Suprapubic skin (tissue), 4 donors: ENCODE results near the gene PDGFB. TPM values are rescaled to one million over a fixed set of nuclear protein-coding genes. Genes with fewer than 3 reads are reported as not detected.
A peak's percentile ranks its signal among the peaks of the same experiment; 100 is the strongest.

Experiments
- DNase-seq, 2 donors: peaks; one replicate each; pipeline ENCODE4 v3.0.0-alpha.2; 2019; ENCODE audit warnings: low spot score in 2 of 2
- H3K27ac ChIP-seq: fragments of 200-600 bp; sonication (generic); one replicate; pipeline ENCODE4 v1.5.1; 2019
- H3K27me3 ChIP-seq: fragments of 200-600 bp; sonication (generic); one replicate; pipeline ENCODE4 v1.5.1; 2019
- H3K36me3 ChIP-seq: fragments of 200-600 bp; sonication (generic); one replicate; pipeline ENCODE4 v1.5.1; 2019
- H3K4me1 ChIP-seq: fragments of 200-600 bp; sonication (generic); one replicate; pipeline ENCODE4 v1.5.1; 2019
- H3K4me3 ChIP-seq: fragments of 200-600 bp; sonication (generic); one replicate; pipeline ENCODE4 v1.5.1; 2019; ENCODE audit warnings: mild to moderate bottlenecking
- H3K9me3 ChIP-seq: fragments of 200-600 bp; sonication (generic); one replicate; pipeline ENCODE4 v1.5.1; 2019
- CTCF ChIP-seq, 2 donors: fragments of 200-600 bp in 1 of 2; fragments of 450-650 bp in 1 of 2; sonication (generic) in 1 of 2; IDR thresholded peaks; one replicate each; pipeline ENCODE4 v1.5.1; 2016 to 2019; ENCODE audit warnings: antibody characterized with exemption in 2 of 2, mild to moderate bottlenecking in 1 of 2, moderate library complexity in 1 of 2
- EP300 ChIP-seq: sonication (generic); formaldehyde crosslinking; IDR thresholded peaks from one replicate; pipeline ENCODE4 v1.6.1; 2017; ENCODE audit warnings: antibody characterized with exemption
- POLR2A ChIP-seq, 2 donors: fragments of 450-650 bp; IDR thresholded peaks; one replicate each; pipeline ENCODE4 v1.6.1; 2017; ENCODE audit warnings: antibody characterized with exemption in 2 of 2, mild to moderate bottlenecking in 2 of 2, moderate library complexity in 2 of 2
- POLR2AphosphoS5 ChIP-seq, 3 donors: sonication (generic); formaldehyde crosslinking; IDR thresholded peaks; one replicate each; pipeline ENCODE4 v1.6.1; 2017; ENCODE audit warnings: antibody characterized with exemption in 3 of 3
- WGBS: methylation state at CpG from one replicate; pipeline ENCODE4 v1.1.5; 2018; 5-methylcytosine and 5-hydroxymethylcytosine counted together
- total RNA-seq, 4 donors: library from RNA; depleted of rRNA; stranded (reverse); fragments of >200 nt; gene quantifications; one replicate each; pipeline ENCODE4 v1.1.0, GENCODE V29; 2016

Gene PDGFB
- total RNA-seq = 10 to 100 TPM; 10.5 to 20.6 (median 12.0) TPM

- Histone ChIP-seq H3K9me3 (no peaks in the 10 kb centered on the region), H3K27me3 (peaks cover 3% of the 10 kb centered on the region), H3K27ac (peak within 1 kb of the TSS; percentile 95), H3K4me1 (peaks cover 60% of the 10 kb centered on the region), H3K36me3 (no peaks in the 10 kb centered on the region), H3K4me3 (peak within 1 kb of the TSS; percentile 81)
- 2% methylated on average over 25 of the region's 68 CpGs for WGBS
- peak in 1 of 2 donors; percentile 39 for TF ChIP-seq POLR2A (IDR thresholded peaks at IDR 0.05)
- TF ChIP-seq CTCF (IDR thresholded peaks at IDR 0.05) = no peak
- no peak for DNase-seq
Measured at GRCh38 chr22:39244496-39245129, at the start of gene PDGFB. PDGFB (minus strand) TSS chr22:39244982; CDS start chr22:39243963, 1,019 bp downstream.

- Histone ChIP-seq H3K4me1 (peaks cover 72% of the 10 kb centered on the region), H3K36me3 (no peaks in the 10 kb centered on the region), H3K9me3 (no peaks in the 10 kb centered on the region), H3K27me3 (no peaks in the 10 kb centered on the region), H3K27ac (no peak overlapping the region), H3K4me3 (no peak overlapping the region)
- WGBS = 72% methylated on average over 15 of the region's 15 CpGs
- TF ChIP-seq POLR2AphosphoS5 (IDR thresholded peaks at IDR 0.05) (no peak), CTCF (IDR thresholded peaks at IDR 0.05) (no peak), POLR2A (IDR thresholded peaks at IDR 0.05) (no peak), EP300 (no peak)
- no peak for DNase-seq
Measured at GRCh38 chr22:39293766-39294368, 49.1 kb upstream of the PDGFB start.

GRCh38 chr22:39292561-39293074, 47.8 kb upstream of the PDGFB start:
- no peaks in the 10 kb centered on the region for H3K36me3 ChIP-seq
- WGBS = 8% methylated on average over 9 of the region's 12 CpGs
- peak overlapping the region; percentile 84 for H3K27ac ChIP-seq
- peak; percentile 93 to 94 for DNase-seq
- H3K9me3 ChIP-seq = no peaks in the 10 kb centered on the region
- H3K4me1 ChIP-seq = peaks cover 66% of the 10 kb centered on the region
- H3K4me3 ChIP-seq = no peak overlapping the region
- peak in 2 of 3 donors; percentile 18 to 60 for TF ChIP-seq POLR2AphosphoS5 (IDR thresholded peaks at IDR 0.05)
- TF ChIP-seq POLR2A (IDR thresholded peaks at IDR 0.05) = peak in 1 of 2 donors; percentile 9
- no peak for TF ChIP-seq EP300
- no peaks in the 10 kb centered on the region for H3K27me3 ChIP-seq

GRCh38 chr22:39292031-39292462, 47.3 kb upstream of the PDGFB start:
- no peaks in the 10 kb centered on the region for H3K36me3 ChIP-seq
- H3K27ac ChIP-seq = peak overlapping the region; percentile 84
- WGBS = 31% methylated on average over 3 of the region's 19 CpGs
- no peak overlapping the region for H3K4me3 ChIP-seq
- H3K27me3 ChIP-seq = no peaks in the 10 kb centered on the region
- no peak for DNase-seq
- peaks cover 66% of the 10 kb centered on the region for H3K4me1 ChIP-seq
- no peaks in the 10 kb centered on the region for H3K9me3 ChIP-seq
- TF ChIP-seq CTCF (IDR thresholded peaks at IDR 0.05) (no peak), POLR2AphosphoS5 (IDR thresholded peaks at IDR 0.05) (no peak), EP300 (no peak), POLR2A (IDR thresholded peaks at IDR 0.05) (no peak)

GRCh38 chr22:39291523-39291922, 46.7 kb upstream of the PDGFB start:
- H3K9me3 ChIP-seq = no peaks in the 10 kb centered on the region
- no peak for TF ChIP-seq CTCF (IDR thresholded peaks at IDR 0.05)
- TF ChIP-seq POLR2AphosphoS5 (IDR thresholded peaks at IDR 0.05) = no peak
- TF ChIP-seq POLR2A (IDR thresholded peaks at IDR 0.05) = no peak
- TF ChIP-seq EP300 = no peak
- no peaks in the 10 kb centered on the region for H3K36me3 ChIP-seq
- H3K4me3 ChIP-seq = no peak overlapping the region
- no peak for DNase-seq
- peak overlapping the region; percentile 84 for H3K27ac ChIP-seq
- H3K4me1 ChIP-seq = peaks cover 66% of the 10 kb centered on the region
- no peaks in the 10 kb centered on the region for H3K27me3 ChIP-seq
- WGBS = 92% methylated on average over 6 of the region's 10 CpGs
